MV-4-11 (cell line): ENCODE results near the gene RPL35A.
"Not testable (repeated sequence)": the region's sequence is repeated elsewhere in the genome, so short reads cannot be mapped to it uniquely, and the experiment has no call there.

Experiments used
- DNase-seq: peaks from one replicate; lab custom pipeline; 2025; lab: John Stamatoyannopoulos, UW

Gene RPL35A

GRCh38 chr3:197952440-197952839, 2.5 kb downstream of the RPL35A start:
- DNase-seq, result no peak

- DNase-seq, result no peak
Observed at GRCh38 chr3:197953325-197953724, 3.3 kb downstream of the RPL35A start.

DNA sequence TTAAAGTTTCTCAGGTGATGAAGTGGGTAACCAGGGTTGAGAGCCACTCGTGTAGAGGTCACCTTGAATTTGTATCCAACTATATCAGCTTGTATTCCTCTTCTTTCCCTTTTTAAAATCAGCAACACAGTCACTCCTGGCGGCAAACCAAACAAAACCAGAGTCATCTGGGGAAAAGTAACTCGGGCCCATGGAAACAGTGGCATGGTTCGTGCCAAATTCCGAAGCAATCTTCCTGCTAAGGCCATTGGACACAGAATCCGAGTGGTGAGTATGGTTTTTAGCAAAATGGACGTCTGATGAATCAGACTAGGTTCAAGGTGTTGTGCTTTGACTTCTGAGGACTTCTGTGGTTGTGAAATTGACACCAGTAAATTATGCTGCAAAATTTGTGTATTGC, 3.9 kb downstream of the RPL35A start:
- no peak for DNase-seq

- DNase-seq, result no peak
Observed at GRCh38 chr3:197955892-197956477, 6.0 kb downstream of the RPL35A start.

DNA sequence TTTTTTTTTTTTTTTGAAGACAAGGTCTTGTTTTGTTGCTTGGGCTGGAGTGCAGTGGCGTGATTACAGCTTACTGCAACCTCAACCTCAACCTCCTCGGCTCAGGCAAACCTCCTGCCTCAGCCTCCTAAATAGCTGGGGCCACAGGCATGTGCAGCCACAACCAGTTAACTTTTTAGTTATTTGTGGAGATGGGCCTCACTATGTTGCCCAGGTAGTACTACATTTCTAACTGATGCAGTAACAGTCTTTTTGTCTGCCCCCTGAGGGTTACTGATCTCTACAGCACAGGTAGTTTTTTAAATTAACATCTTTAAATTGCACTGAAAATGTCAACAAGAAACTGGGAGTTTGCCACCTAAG, 6.6 kb downstream of the RPL35A start:
- DNase-seq, result no peak

DNA sequence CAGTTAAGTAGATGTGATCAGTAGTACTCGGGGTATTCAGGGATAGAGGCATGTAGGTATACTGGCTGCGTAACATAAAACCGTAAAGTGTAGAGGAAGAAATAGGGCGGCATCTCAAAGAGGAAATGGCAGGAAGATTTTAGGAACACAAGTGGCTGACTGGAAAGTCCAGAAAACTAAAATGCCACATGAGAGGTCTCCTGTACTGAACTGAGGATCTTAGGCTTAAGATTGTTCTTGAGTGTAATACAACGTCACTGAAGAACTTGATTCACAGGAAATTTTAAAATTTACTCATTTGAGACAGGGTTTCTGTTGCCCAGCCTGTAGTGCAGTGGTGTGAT, 7.8 kb downstream of the RPL35A start:
- DNase-seq, result no peak

DNA sequence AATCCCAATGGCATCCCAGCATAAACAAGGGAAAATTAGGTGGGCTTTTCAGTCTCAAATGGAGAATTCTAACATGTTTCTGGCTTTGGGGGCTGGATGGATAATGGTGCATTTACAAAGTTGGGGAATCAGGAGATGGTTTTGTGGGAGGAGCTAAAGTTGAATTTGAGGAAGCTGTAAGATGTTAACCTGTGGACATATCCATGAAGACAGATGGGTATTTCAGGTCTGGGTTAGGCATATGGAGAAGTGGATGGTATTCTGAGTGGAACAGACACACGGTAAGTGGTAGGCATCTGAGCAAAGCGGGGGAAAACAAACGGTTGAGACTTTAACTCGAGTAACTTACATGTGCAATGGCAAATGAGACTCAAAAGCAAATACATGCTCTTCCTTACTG, 8.4 kb downstream of the RPL35A start:
- DNase-seq, result peak; percentile 48

DNA sequence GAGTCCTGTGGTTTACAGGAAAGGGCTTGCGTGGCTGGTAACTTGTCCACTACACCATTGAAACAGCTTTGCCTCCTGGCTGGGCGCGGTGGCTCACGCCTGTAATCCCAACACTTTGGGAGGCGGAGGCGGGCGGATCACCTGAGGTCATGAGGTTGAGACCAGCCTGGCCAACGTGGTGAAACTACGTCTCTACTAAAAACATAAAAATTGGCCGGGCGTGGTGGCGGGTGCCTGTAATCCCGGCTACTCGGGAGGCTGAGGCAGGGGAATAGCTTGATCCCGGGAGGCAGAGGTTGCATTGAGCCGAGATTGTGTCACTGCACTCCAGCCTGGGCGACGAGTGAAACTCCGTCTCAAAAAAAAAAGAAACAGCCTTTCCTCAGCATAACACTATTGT, 8.9 kb downstream of the RPL35A start:
- DNase-seq, result not testable (repeated sequence)

- no peak for DNase-seq
Observed at GRCh38 chr3:197959500-197959890, 9.5 kb downstream of the RPL35A start.

DNA sequence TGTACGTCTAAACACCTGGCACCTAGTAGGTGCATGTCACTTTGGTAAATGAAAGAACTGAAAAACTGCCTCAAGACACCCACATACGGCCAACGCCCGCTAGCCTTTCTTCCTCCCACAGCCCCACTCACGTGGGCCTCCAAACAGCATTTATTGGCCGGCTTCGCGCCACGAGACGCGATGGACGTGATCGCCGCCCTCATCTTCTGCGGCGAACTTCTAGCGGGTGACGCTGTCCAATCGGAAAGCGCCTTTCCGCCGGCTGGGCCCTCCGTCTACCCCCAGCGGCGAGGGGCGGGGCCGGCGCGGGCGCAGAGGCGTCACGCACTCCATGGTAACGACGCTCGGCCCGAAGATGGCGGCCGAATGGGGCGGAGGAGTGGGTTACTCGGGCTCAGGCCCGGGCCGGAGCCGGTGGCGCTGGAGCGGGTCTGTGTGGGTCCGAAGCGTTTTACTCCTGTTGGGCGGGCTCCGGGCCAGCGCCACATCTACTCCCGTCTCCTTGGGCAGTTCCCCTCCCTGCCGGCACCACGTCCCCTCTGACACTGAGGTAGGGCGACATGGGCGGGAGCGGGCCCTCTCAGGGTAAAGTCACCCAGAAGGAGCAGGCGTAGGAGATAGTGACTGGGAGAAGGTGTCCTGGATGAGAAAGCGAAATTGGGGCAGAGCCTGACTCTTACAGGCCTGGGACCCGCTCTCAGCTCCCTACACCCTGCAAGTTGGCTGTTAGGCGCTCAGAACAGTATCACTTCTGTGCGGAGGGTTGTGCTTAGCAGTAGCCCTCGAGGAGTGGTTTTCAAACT, 10.1 kb downstream of the RPL35A start, which contains the start of gene LMLN:
TSS of gene LMLN (plus strand) at position 327 of the 803 bp plus-strand sequence. CDS start at position 356, 29 bp downstream.
- peak; percentile 97 for DNase-seq

DNA sequence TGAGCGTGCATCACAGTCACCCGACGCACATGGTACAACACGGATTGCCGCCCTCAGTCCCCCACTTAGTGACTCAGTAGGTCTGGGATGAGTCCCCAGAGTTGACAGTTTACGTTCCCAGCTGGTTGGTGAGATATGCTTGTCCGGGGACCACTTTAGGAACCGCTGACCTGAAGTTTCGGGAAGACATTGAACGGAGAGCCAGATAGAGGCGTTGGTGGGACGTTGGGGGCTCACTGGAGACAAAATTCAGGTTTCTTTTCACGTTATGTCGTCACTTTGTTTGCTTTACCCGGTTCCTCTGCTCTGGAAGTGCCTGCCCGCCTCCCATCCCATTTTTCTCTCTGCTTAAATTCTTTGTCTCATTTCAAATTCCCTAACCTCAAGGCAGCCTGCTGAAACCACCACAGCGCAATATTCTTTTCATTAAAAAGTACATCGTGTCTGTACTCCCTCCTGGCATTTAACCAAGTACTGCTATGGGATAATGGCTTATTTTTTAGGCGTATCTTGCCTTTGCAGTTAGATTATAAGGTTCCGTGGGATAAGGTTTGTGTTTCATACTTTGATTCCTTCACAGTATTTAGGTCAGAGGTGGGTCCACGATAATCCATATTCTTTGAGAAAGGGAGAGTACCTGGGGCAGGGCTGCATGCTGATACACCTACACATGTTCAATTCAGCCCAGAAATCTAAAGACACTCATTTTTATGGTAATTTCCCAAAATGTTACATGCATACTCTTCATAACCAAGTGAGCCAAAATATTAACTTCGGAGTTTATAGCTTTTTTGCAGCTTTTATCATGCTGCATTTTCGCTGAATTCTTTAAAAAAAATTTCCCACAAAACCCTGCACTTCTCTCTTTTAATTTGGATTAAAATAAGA, 10.9 kb downstream of the RPL35A start:
- DNase-seq, result no peak

- peak; percentile 16 for DNase-seq
Observed at GRCh38 chr3:197961582-197961945, 11.6 kb downstream of the RPL35A start.

DNA sequence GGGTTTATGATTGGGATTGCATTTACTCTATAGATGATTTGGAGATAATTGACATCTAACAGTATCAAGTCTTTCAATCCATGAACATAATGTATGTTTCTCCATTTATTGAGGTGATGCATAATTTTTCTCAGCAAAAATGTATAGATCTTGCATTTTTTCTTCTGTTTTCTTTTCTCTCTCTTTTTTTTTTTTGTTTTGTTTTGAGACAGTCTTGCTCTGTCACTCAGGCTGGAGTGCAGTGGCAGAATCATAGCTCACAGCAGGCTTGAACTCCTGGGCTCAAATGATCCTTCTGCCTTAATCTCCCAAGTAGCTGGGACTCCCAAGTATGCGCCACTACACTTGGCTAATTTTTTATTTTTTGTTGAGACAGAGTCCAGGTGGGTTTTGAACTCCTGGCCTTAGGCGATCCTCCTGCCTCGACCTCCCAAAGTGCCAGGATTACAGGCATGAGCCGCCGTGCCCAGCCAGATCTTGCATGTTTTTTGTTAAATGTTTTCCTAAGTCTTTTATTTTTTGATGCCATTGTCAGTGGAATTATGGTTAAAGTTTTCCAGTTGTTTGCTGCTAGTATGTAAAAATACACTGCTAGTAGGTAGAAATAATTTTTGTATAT, 13.1 kb downstream of the RPL35A start:
- DNase-seq, result no peak

DNA sequence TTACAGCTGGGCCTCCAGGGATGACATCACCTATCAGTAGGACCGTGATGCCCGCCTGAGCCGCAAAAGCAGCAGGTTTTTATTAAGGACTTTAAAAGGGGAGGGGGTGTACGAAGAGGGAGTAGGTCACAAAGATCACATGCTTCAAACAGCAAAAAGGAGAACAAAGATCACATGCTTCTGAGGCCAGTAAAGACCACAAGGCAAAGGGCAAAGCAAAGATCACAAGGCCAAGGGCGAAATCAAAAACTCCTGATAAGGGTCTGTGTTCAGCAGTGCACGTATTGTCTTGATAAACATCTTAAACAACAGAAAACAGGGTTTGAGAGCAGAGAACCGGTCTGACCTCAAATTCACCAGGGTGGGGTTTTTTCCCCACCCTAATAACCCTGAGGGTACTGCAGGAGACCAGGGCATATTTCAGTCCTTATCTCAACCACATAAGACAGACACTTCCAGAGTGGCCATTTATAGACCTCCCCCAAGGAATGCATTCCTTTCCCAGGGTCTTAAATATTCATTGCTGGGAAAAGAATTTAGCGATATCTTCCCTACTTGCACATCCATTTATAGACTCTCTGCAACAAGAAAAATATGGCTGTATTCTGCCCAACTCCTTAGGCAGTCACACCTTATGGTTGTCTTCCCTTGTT, 17.5 kb downstream of the RPL35A start:
- DNase-seq, result not testable (repeated sequence)

DNA sequence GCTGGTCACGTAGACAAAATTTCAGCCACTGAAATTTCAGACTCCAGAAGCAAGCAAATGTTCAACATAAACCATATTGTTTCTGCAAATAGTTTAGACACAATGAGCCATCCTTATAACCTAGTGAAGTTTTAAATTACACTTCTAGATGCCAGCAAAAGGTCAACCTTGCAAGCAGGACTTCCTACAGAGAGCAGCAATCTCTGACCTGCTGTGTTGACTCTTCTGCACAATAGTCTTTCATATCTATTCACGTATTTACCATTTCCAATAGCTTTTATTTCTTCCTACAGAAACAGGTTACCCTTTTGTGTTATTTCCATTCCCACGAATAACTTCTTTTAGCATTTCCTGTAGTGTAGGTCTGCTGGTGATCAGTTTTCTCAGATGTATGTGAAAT, 20.6 kb downstream of the RPL35A start:
- no peak for DNase-seq

DNA sequence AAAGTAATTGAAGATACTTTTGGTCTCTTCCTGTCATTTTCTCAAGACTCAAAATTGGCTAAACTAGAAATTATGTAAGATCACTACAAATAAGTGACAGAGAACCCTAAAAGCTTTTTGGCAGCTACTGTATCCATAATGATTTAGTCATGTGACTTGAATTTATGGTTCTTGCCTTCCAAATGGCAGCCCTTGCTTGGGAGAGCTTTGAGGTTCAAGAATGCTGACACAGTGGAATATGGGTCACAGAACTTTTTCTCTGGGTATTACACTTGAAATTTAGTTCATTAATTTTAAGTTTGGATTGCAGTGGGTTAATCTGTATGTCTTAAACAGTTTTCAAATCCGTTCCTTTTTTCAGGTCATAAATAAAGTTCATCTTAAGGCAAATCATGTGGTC, 24.0 kb downstream of the RPL35A start:
- DNase-seq, result no peak

GRCh38 chr3:197975311-197975710, 25.3 kb downstream of the RPL35A start:
- DNase-seq, result no peak

- DNase-seq, result no peak
Observed at GRCh38 chr3:197983076-197983475, 33.1 kb downstream of the RPL35A start.

DNA sequence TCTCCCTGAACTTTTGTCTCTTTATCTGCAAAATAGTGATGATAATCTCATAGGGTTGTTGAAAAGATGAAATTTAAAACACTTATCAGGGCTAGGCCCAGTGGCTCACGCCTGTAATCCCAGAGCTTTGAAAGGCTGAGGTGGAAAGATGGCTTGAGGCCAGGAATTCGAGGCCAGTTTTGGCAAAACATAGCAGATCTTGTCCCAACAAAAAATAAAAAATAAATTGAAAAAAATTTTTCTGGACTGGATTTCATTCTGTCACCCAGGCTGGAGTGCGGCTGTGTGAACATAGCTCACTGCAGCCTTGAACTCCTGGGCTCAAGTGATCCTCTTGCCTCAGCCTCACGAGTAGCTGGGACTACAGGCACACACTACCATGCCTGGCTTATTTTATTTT, 39.7 kb downstream of the RPL35A start:
- no peak for DNase-seq

GRCh38 chr3:197994736-197995135, 44.7 kb downstream of the RPL35A start:
- no peak for DNase-seq

DNA sequence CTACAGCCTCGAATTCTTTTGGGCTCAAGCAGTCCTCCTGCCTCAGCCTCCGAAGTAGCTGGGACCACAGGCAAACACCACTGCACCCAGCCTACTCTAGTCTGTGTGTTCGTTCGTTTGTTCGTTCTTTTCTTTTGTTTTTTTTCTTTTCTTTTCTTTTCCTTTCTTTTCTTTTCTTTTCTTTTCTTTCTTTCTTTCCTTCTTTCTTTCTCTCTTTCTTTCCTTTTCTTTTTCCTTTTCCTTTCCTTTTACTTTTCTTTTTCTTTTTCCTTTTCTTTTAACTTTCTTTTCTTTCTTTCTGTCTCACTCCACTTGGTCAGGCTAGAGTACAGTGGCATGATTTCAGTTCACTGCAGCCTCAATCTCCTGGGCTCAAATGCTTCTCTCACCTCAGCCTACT, 46.9 kb downstream of the RPL35A start:
- no peak for DNase-seq

- no peak for DNase-seq
Observed at GRCh38 chr3:197997936-197998335, 47.9 kb downstream of the RPL35A start.
